ENCODE results near the gene SFT2D1. TPM values are rescaled to one million over a fixed set of nuclear protein-coding genes. Genes with fewer than 3 reads are reported as not detected.

Gene SFT2D1
- total RNA-seq, 1 donor from 2014 or later, result 74.1 TPM

- Histone ChIP-seq H3K4me3 (ENCODE audit: low read depth, low read length) (no peak overlapping the region), H3K27me3 (ENCODE audit: control insufficient read depth, insufficient read depth, low read length) (peaks cover 3% of the 10 kb centered on the region), H3K36me3 (ENCODE audit: control insufficient read depth, insufficient read depth, low read length) (no peaks in the 10 kb centered on the region)
- no peak for DNase-seq (ENCODE audit: low read depth)
- no peak for TF ChIP-seq CTCF (IDR thresholded peaks at IDR 0.05; ENCODE audit: insufficient read depth, low read length, poor library complexity, severe bottlenecking)
These were observed 23.4 kb downstream of the SFT2D1 start for GRCh38 chr6:166318649-166319600.

- Histone ChIP-seq H3K27me3 (ENCODE audit: control insufficient read depth, insufficient read depth, low read length) (peaks cover 5% of the 10 kb centered on the region), H3K4me3 (ENCODE audit: low read depth, low read length) (no peak overlapping the region), H3K36me3 (ENCODE audit: control insufficient read depth, insufficient read depth, low read length) (no peaks in the 10 kb centered on the region)
- DNase-seq (ENCODE audit: low read depth), result peak; percentile 82
- no peak for TF ChIP-seq CTCF (IDR thresholded peaks at IDR 0.05; ENCODE audit: insufficient read depth, low read length, poor library complexity, severe bottlenecking)
These were observed 24.1 kb downstream of the SFT2D1 start for GRCh38 chr6:166318227-166318626.

- no peak for TF ChIP-seq CTCF (IDR thresholded peaks at IDR 0.05; ENCODE audit: insufficient read depth, low read length, poor library complexity, severe bottlenecking)
- H3K4me3 ChIP-seq (ENCODE audit: low read depth, low read length), result no peak overlapping the region
- H3K36me3 ChIP-seq (ENCODE audit: control insufficient read depth, insufficient read depth, low read length), result no peaks in the 10 kb centered on the region
These were observed 24.8 kb downstream of the SFT2D1 start for GRCh38 chr6:166317261-166318212.

GRCh38 chr6:166315436-166315835 lies 26.9 kb downstream of the SFT2D1 start:
- Histone ChIP-seq H3K27me3 (ENCODE audit: control insufficient read depth, insufficient read depth, low read length) (peaks cover 6% of the 10 kb centered on the region), H3K4me3 (ENCODE audit: low read depth, low read length) (no peak overlapping the region), H3K36me3 (ENCODE audit: control insufficient read depth, insufficient read depth, low read length) (no peaks in the 10 kb centered on the region)
- TF ChIP-seq CTCF (IDR thresholded peaks at IDR 0.05; ENCODE audit: insufficient read depth, low read length, poor library complexity, severe bottlenecking), result no peak
- no peak for DNase-seq (ENCODE audit: low read depth)

More at GRCh38 chr6:166317261-166318212, 24.8 kb downstream of the SFT2D1 start:
- DNase-seq (ENCODE audit: low read depth), result no peak
- H3K27me3 ChIP-seq (ENCODE audit: control insufficient read depth, insufficient read depth, low read length), result peaks cover 5% of the 10 kb centered on the region

GRCh38 chr6:166314454-166314853 lies 27.9 kb downstream of the SFT2D1 start:
- Histone ChIP-seq H3K4me3 (ENCODE audit: low read depth, low read length) (no peak overlapping the region), H3K27me3 (ENCODE audit: control insufficient read depth, insufficient read depth, low read length) (peaks cover 15% of the 10 kb centered on the region), H3K36me3 (ENCODE audit: control insufficient read depth, insufficient read depth, low read length) (no peaks in the 10 kb centered on the region)
- no peak for TF ChIP-seq CTCF (IDR thresholded peaks at IDR 0.05; ENCODE audit: insufficient read depth, low read length, poor library complexity, severe bottlenecking)
- DNase-seq (ENCODE audit: low read depth), result no peak

Data from kidney epithelial cell (primary cell).